Fibroblast of villous mesenchyme (primary cell): ENCODE data around the gene CAMK1D. TPM values are rescaled to one million over a fixed set of nuclear protein-coding genes. Genes with fewer than 3 reads are reported as not detected.

Experiments
- DNase-seq: peaks from one replicate; pipeline ENCODE4 v3.0.0-alpha.2; 2010; ENCODE audit warnings: low read depth
- H3K4me3 ChIP-seq: 2 replicates; pipeline ENCODE4 v1.5.1; 2011; ENCODE audit warnings: low read depth, mild to moderate bottlenecking, low read length
- total RNA-seq: library from RNA; depleted of rRNA; stranded (reverse); fragments of >200 nt; gene quantifications from 2 replicates; pipeline ENCODE4 v1.2.3, GENCODE V29; 2012
- TF ChIP-seq, protein P1 (sequence below): IDR thresholded peaks from 2 replicates; pipeline ENCODE4 v1.5.1; 2012; ENCODE audit warnings: low read depth, mild to moderate bottlenecking, low read length; ENCODE audit not compliant: insufficient read depth

CAMK1D gene
- total RNA-seq, 1 donor: 1.3 TPM

DNA sequence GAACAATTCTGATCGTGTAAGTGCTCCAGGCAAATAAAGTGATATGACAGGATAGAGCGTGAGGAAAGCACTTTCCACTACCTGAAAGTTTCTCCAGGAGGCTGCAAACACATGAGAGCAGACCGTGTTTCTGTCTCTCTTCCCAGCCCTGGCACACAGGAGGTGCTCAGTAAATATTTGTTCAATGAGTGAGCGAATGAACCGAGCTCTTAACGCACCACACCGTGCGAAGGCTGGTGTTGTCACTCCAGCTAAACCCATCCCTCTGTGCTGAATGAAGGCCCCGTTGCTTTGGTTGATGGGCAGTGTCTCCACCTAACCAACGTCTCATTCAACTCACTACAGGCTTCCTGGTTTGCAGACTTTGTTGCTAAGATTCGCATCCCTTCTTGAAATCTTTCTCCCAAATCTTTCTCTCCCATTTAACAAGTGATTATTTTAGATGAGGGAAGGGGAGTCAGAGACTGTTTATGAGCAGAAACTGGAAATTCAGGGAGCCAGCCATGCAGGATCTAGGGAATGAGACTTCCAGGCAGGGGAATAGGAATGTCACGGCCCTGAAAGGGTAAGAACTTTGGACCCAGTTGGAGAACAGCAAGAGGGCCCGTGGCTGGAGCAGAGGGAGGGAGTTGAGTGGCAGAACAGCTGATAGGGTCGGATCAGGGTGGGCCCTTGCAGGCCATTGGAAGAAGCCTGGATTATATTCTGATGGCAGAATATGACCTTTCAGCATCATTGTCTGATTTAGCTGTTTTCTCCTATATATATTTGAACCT is 282.6 kb downstream of the CAMK1D start:
- TF ChIP-seq, protein P1, sequence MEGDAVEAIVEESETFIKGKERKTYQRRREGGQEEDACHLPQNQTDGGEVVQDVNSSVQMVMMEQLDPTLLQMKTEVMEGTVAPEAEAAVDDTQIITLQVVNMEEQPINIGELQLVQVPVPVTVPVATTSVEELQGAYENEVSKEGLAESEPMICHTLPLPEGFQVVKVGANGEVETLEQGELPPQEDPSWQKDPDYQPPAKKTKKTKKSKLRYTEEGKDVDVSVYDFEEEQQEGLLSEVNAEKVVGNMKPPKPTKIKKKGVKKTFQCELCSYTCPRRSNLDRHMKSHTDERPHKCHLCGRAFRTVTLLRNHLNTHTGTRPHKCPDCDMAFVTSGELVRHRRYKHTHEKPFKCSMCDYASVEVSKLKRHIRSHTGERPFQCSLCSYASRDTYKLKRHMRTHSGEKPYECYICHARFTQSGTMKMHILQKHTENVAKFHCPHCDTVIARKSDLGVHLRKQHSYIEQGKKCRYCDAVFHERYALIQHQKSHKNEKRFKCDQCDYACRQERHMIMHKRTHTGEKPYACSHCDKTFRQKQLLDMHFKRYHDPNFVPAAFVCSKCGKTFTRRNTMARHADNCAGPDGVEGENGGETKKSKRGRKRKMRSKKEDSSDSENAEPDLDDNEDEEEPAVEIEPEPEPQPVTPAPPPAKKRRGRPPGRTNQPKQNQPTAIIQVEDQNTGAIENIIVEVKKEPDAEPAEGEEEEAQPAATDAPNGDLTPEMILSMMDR: no peak
- no peak for DNase-seq
- H3K4me3 ChIP-seq: no peak overlapping the region

DNA sequence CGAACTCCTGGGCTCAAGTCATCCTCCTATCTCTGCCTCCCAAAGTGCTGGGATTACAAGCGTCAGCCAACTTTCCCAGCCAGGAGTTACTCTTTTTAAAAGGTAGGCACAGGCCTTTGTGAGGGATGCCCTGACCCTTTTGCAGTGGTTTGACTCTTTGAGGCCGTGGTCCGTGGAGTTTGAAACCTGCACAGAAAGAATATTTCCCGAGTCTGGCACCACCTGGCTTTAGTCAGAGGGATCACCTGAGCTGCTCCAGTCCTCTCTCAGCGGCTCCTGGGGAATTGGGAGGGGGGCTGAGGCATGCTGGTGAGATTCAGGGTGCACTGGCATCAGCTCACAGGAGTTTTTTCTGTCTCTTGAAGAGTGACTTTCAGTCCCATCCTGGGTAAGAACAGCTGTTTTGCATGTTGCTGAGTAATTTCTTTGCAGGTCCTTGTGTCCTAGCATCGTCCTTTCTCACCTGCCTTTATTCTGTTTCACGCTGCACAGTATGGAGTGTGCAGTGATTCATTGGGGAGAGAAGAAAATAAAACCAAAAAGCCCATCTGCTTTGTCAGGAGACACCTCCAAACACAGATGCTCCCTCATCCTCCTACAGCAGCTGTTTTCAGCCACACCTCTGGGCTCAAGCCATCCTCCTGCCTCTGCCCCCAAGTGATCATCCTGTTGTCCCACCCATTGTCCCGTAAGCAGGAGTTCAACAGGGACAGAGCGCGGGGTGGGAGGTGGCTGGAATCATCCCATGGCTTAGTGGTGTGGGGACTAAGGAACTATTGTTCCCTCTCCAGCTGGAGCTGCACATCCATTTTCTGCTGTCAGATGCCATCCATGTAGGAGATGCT is 284.7 kb downstream of the CAMK1D start:
- TF ChIP-seq, protein P1: no peak
- no peak for DNase-seq
- no peak overlapping the region for H3K4me3 ChIP-seq

DNA sequence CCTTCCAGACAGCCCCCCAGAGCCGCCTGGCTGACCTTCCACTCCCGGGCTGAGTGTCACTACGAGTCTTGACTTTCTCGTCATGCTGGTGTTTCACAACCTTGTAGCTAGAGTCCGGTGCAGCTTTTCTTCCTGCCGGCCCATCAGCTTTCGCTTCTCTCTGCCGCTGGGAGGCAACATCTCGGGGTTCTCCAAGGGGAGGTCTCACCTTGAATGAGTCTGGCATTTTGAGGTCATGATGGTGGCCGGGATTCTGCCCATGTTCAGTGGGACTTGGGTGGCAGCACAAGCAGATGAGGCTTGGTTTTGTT is 285.2 kb downstream of the CAMK1D start:
- TF ChIP-seq, protein P1: no peak
- no peak for DNase-seq

DNA sequence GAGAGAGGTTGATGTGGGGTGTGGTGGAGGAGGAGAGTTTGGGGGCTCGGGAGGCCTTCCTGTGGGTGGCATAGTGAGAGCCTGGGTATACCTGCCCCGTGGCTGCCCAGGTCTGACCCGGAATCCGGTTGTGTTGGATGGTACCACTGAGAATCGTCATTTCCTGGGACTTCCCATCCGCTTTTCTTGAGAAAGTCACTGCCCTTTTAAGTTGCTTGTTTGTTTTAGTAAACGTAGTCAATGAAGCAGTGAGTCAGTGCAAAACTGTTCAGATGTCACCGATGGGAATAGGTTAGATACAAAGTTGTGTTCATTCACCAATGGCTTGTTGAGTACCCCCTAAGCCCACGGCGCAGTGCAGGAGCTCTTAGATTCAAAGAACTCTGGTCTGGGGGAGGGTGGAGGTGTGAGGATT is 285.8 kb downstream of the CAMK1D start:
- no peak for DNase-seq
- H3K4me3 ChIP-seq: no peak overlapping the region
- TF ChIP-seq, protein P1: no peak

More for the DNA sequence above, 285.2 kb downstream of the CAMK1D start:
- H3K4me3 ChIP-seq: no peak overlapping the region

DNA sequence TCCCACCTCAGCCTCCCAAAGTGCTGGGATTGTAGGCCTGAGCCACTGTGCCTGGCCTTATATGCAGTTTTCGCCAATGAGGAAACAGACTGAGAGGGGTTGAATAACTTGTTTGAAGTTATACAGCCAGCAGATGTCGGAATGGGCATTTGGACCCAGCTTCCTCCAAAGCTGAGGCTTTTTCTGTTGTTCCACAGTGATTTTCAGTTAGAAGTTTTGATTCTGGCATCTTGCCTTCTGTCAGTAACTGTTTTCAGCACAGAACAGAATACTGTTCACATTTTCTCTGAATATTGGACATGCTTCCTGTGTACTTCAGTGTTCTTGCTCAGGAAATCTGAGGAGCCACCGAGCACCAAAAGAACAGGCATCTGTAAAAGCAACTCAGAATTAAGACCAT is 287.2 kb downstream of the CAMK1D start:
- TF ChIP-seq, protein P1: no peak
- H3K4me3 ChIP-seq: no peak overlapping the region
- no peak for DNase-seq

DNA sequence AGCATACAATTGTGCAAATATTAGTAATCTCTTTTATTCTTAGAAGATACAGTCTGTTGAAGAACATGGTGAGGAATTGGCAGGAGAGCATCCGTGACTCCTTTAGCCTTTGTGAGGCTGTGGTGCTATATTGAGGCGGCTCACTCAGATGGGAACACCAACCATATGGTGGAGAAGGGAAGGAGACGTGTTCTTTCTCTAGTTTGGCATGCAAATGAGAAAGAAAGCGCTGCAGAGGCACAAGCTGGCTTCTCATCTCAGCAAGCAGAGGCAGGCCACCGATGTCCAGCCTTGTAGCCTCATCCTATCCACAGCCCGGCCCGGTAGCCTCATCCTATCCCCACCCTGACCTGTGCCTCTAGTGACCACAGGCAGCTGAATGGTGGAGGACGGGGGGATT is 288.3 kb downstream of the CAMK1D start:
- H3K4me3 ChIP-seq: no peak overlapping the region
- DNase-seq: no peak
- TF ChIP-seq, protein P1: no peak

DNA sequence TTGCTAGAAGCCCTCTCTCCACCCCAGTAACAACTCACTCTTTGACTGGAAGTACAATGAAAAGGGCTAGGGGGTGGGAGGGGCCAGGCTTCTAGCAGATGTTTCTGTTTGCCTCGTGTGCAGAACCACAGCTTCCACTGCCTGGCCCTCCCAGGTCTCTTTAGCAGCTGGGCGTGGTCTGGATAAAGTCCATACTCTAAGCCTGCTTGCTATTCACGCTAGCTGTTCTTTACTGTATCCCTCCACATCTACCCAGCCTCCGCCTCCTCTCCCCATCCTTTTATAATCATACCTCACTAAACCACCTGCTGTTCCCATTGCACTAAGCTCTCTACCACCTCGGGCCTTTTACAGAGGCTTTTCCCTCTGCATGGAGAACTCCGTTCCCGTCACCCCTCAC is 288.8 kb downstream of the CAMK1D start:
- H3K4me3 ChIP-seq: no peak overlapping the region
- DNase-seq: peak; percentile 25
- TF ChIP-seq, protein P1: no peak
